Naive thymus-derived CD4-positive, alpha-beta T cell (primary cell): Measurements from ENCODE around the gene SECISBP2. TPM values are rescaled to one million over a fixed set of nuclear protein-coding genes. Genes with fewer than 3 reads are reported as not detected.

Source experiments
- ATAC-seq: fragments of 150-1000 bp; cut with Tn5 transposase; 2 replicates; pipeline ENCODE4 v1.10.0; 2021; ENCODE audit warnings: mild to moderate bottlenecking, moderate library complexity
- CTCF ChIA-PET: fragments of 350-600 bp; sonication (Branson Sonifier 250); formaldehyde crosslinking; loops from one replicate; lab custom pipeline; 2021; ENCODE audit warnings: antibody characterized with exemption; lab: Charles Lee
- POLR2A ChIA-PET: fragments of 350-600 bp; sonication (Branson Sonifier 250); formaldehyde crosslinking; loops from one replicate; lab custom pipeline; 2021; ENCODE audit warnings: antibody characterized with exemption, inconsistent platforms; lab: Charles Lee
- DNase-seq, 9 donors: peaks; one replicate each; pipeline versions ENCODE4 v3.0.0 to v3.0.0-alpha.2; 2020 to 2022; ENCODE audit warnings: mixed read lengths in 1 of 9
- H3K27ac ChIP-seq: one replicate; pipeline ENCODE4 v1.7.0; 2013; ENCODE audit warnings: mild to moderate bottlenecking, low read depth, low read length, moderate library complexity
- H3K27me3 ChIP-seq, 2 donors: one replicate each; pipeline ENCODE4 v1.7.0; 2013; ENCODE audit warnings: low read length in 2 of 2, mild to moderate bottlenecking in 2 of 2, moderate library complexity in 2 of 2; ENCODE audit not compliant: control insufficient read depth in 2 of 2, insufficient read depth in 2 of 2
- H3K36me3 ChIP-seq, 3 experiments: 1 replicate in 2 of 3; 2 replicates in 1 of 3; pipeline ENCODE4 v1.7.0; 2013; ENCODE audit warnings: low read length in 3 of 3, mild to moderate bottlenecking in 3 of 3, moderate library complexity in 1 of 3; ENCODE audit not compliant: insufficient read depth in 3 of 3, control insufficient read depth in 2 of 3
- H3K4me1 ChIP-seq, 2 donors: one replicate each; pipeline ENCODE4 v1.7.0; 2013; ENCODE audit warnings: low read length in 2 of 2, mild to moderate bottlenecking in 2 of 2, moderate library complexity in 1 of 2; ENCODE audit not compliant: control insufficient read depth in 2 of 2, insufficient read depth in 2 of 2
- H3K4me3 ChIP-seq: 2 replicates; pipeline ENCODE4 v1.7.0; 2013; ENCODE audit warnings: mild to moderate bottlenecking, low read length
- H3K9me3 ChIP-seq, 3 experiments: 1 replicate in 2 of 3; 2 replicates in 1 of 3; pipeline ENCODE4 v1.7.0; 2013; ENCODE audit warnings: low read length in 3 of 3; ENCODE audit not compliant: control insufficient read depth in 2 of 3
- H3K27ac Mint-ChIP-seq, 9 donors: one replicate each; pipeline ENCODE4 v1.8.0; 2020 to 2022; ENCODE audit warnings: mixed read lengths in 9 of 9, mild to moderate bottlenecking in 8 of 9, moderate library complexity in 5 of 9, inconsistent platforms in 2 of 9
- H3K27me3 Mint-ChIP-seq, 5 donors: one replicate each; pipeline ENCODE4 v1.8.0; 2021 to 2022; ENCODE audit warnings: mixed read lengths in 5 of 5, mild to moderate bottlenecking in 1 of 5
- H3K36me3 Mint-ChIP-seq, 5 donors: one replicate each; pipeline ENCODE4 v1.8.0; 2020 to 2022; ENCODE audit warnings: mixed read lengths in 5 of 5, mild to moderate bottlenecking in 3 of 5, inconsistent platforms in 1 of 5
- H3K4me1 Mint-ChIP-seq, 7 donors: one replicate each; pipeline ENCODE4 v1.8.0; 2020 to 2022; ENCODE audit warnings: mixed read lengths in 7 of 7, mild to moderate bottlenecking in 3 of 7, inconsistent platforms in 1 of 7
- H3K4me3 Mint-ChIP-seq, 10 donors: one replicate each; pipeline ENCODE4 v1.8.0; 2020 to 2022; ENCODE audit warnings: mild to moderate bottlenecking in 10 of 10, mixed read lengths in 10 of 10, moderate library complexity in 6 of 10, inconsistent platforms in 2 of 10
- H3K9me3 Mint-ChIP-seq, 11 donors: one replicate each; pipeline ENCODE4 v1.8.0; 2020 to 2022; ENCODE audit warnings: mixed read lengths in 11 of 11, mild to moderate bottlenecking in 4 of 11, inconsistent platforms in 1 of 11, moderate library complexity in 1 of 11
- intact Hi-C, 2 donors: fragments of 100-400 bp; cut with micrococcal nuclease; formaldehyde crosslinking; loops; one replicate each; pipeline ENCODE4 v1.15.1; 2023
- polyA plus RNA-seq, 2 donors: library from polyadenylated mRNA; unstranded; fragments of 300-500 nt; fragmentation: Illumina TruSeq; gene quantifications; one replicate each; pipeline ENCODE4 v1.2.3, GENCODE V29; 2021
- total RNA-seq, 6 experiments: library from RNA in 5 of 6; stranded (reverse) in 5 of 6; gene quantifications; 1 replicate in 5 of 6; 2 replicates in 1 of 6; pipeline ENCODE4 v1.2.3 and lab custom pipeline; 2021 to 2026

The SECISBP2 gene
- total and polyA plus RNA-seq, 7 experiments from 2014 or later = 20.1 to 130 (median 100) TPM

DNA sequence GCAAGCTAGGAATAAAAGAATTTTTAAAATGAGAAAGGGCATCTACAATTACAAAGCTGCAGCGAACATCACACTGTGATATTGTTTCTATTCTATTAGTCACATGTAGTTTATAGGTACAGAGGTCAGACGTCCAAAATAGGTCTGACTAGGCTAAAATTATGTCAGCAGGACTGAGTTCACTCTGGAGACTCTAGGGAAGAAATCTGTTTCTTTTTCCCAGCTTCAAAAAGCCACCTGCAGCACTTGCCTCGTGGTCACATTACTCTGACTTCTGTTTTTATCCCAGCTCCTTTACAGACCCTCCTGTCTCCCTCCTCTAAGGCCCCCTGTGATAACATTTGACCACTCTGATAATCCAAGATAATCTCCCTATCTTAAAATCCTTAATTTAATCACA, 12.4 kb upstream of the SECISBP2 start:
- ChIA-PET CTCF (interaction anchor here (0.8 kb wide), 1 partner anchor 150 kb away, joined by 6 read pairs; no protein-coding TSS in a partner anchor), POLR2A (interaction anchor here (0.8 to 1.0 kb wide), 2 partner anchors 13 to 23 kb away, joined by 4 to 5 read pairs; partner anchors contain the start of gene SECISBP2)
- no peak for ATAC-seq
- H3K27me3 Mint-ChIP-seq = peaks cover 0 to 7% (median 0%) of the 10 kb centered on the region in 5 donors
- H3K4me1 ChIP-seq = peaks cover 9% of the 10 kb centered on the region in 2 donors
- no peak overlapping the region for H3K4me3 ChIP-seq
- no peak overlapping the region for H3K4me3 Mint-ChIP-seq
- DNase-seq = no peak
- H3K4me1 Mint-ChIP-seq = peaks cover 4 to 19% (median 11%) of the 10 kb centered on the region in 7 donors
- intact Hi-C loops = no loop called here
- no peak overlapping the region for H3K27ac Mint-ChIP-seq
- H3K27ac ChIP-seq = no peak overlapping the region
- H3K36me3 Mint-ChIP-seq = peaks cover 0 to 9% (median 4%) of the 10 kb centered on the region in 5 donors
- H3K9me3 Mint-ChIP-seq = peaks cover 0 to 4% (median 0%) of the 10 kb centered on the region in 11 donors
- H3K27me3 ChIP-seq = no peaks in the 10 kb centered on the region
- H3K9me3 ChIP-seq = no peaks in the 10 kb centered on the region
- H3K36me3 ChIP-seq = no peaks in the 10 kb centered on the region

DNA sequence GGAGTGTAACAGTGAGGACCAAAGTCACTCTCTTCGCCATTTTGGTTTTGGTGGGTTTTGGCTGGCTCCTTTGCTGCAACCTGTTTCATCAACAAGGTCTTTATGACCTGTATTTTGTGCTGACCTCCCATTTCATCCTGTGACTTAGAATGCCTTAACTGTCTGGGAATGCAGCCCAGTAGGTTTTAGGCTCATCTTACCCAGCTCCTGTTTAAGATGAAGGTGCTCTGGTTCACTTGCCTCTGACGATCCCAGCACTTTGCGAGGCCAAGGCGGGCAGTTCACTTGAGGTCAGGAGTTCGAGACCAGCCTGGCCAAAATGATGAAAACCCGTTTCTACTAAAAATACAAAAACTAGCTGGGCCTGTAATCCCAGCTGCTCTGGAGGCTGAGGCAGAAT, 9.1 kb upstream of the SECISBP2 start:
- CTCF ChIA-PET = no interaction called here
- H3K27ac ChIP-seq = peak overlapping the region; percentile 96

DNA sequence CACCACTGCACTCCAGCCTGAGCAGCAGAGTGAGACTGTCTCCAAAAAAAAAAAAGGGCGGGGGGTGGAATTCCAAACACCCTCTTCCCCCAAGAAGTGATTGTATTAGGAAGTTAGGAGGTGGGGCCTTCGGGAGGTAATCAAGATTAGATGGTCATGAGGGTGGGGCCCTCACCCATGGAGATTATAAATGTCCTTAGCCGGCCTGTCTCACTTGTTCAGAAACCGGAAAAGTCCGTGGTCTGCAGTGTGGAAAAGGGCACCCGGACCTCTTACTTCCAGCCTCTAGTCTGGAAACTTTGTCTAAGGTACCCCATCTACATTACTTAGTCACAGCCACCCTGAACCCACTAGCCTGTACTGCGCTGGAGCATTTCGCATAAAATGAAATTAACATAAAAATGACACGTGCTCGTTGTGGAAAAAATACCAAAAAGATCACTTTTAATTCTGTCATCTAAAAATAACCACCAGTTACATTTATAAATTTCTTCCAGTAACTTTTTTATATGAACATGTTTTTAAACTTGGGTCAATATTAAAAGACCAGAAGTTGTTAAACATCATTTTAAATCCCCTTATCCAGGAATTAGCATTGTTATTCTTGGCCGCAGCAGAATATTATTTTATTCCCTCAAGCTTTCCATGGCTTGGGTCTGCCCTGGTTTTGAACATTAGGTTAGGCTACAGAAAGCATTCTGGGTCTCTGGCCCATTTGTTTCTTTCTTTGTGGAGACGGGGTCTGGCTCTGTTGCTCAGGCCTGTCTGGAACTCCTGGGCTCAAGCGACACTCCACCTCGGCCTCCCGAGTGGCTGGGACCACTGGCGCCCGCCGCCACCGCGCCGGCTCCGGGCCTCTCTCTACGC, 8.5 kb upstream of the SECISBP2 start:
- Histone ChIP-seq H3K27ac (peak overlapping the region; percentile 96), H3K4me3 (peak overlapping the region; percentile 82), H3K36me3 (no peaks in the 10 kb centered on the region), H3K4me1 (peaks cover 22 to 24% of the 10 kb centered on the region in 2 donors), H3K27me3 (peaks cover 0 to 4% of the 10 kb centered on the region in 2 donors), H3K9me3 (no peaks in the 10 kb centered on the region)
- Mint-ChIP-seq H3K27me3 (peaks cover 0 to 7% (median 0%) of the 10 kb centered on the region in 5 donors), H3K4me1 (peaks cover 7 to 34% (median 32%) of the 10 kb centered on the region in 7 donors), H3K9me3 (peaks cover 0 to 6% (median 0%) of the 10 kb centered on the region in 11 donors), H3K4me3 (peak overlapping the region; percentile 94 to 99 (median 96)), H3K36me3 (peaks cover 0 to 13% (median 4%) of the 10 kb centered on the region in 5 donors), H3K27ac (peak overlapping the region; percentile 97 to 100 (median 99))
- ATAC-seq (no peak), DNase-seq (peak in 2 of 9 donors; percentile 16 to 22)
- intact Hi-C loops = loop anchor here (1.0 to 10.0 kb wide), 5 partner anchors 8 to 475 kb away; partner anchors contain the start of genes GADD45G (in 2 of the 2) and SECISBP2 (in 2 of the 2)
- POLR2A ChIA-PET = interaction anchor here (0.7 to 1.5 kb wide), 5 partner anchors 8 to 221 kb away, joined by 3 to 7 read pairs (median 4); partner anchors contain the start of gene SECISBP2
- CTCF ChIA-PET = no interaction called here

More for the DNA sequence above, 9.1 kb upstream of the SECISBP2 start:
- intact Hi-C loops = no loop called here
- peaks cover 0 to 4% of the 10 kb centered on the region in 2 donors for H3K27me3 ChIP-seq
- Mint-ChIP-seq H3K27me3 (peaks cover 0 to 7% (median 0%) of the 10 kb centered on the region in 5 donors), H3K27ac (peak overlapping the region in 8 of 9 donors; percentile 97 to 100 (median 99)), H3K36me3 (peaks cover 0 to 9% (median 4%) of the 10 kb centered on the region in 5 donors), H3K4me3 (peak overlapping the region in 9 of 10 donors; percentile 16 to 99 (median 95)), H3K4me1 (peaks cover 7 to 34% (median 25%) of the 10 kb centered on the region in 7 donors), H3K9me3 (peaks cover 0 to 6% (median 0%) of the 10 kb centered on the region in 11 donors)
- peaks cover 22 to 24% of the 10 kb centered on the region in 2 donors for H3K4me1 ChIP-seq
- no peak for DNase-seq
- ATAC-seq = no peak
- no peak overlapping the region for H3K4me3 ChIP-seq
- H3K36me3 ChIP-seq = no peaks in the 10 kb centered on the region
- POLR2A ChIA-PET = no interaction called here
- H3K9me3 ChIP-seq = no peaks in the 10 kb centered on the region

DNA sequence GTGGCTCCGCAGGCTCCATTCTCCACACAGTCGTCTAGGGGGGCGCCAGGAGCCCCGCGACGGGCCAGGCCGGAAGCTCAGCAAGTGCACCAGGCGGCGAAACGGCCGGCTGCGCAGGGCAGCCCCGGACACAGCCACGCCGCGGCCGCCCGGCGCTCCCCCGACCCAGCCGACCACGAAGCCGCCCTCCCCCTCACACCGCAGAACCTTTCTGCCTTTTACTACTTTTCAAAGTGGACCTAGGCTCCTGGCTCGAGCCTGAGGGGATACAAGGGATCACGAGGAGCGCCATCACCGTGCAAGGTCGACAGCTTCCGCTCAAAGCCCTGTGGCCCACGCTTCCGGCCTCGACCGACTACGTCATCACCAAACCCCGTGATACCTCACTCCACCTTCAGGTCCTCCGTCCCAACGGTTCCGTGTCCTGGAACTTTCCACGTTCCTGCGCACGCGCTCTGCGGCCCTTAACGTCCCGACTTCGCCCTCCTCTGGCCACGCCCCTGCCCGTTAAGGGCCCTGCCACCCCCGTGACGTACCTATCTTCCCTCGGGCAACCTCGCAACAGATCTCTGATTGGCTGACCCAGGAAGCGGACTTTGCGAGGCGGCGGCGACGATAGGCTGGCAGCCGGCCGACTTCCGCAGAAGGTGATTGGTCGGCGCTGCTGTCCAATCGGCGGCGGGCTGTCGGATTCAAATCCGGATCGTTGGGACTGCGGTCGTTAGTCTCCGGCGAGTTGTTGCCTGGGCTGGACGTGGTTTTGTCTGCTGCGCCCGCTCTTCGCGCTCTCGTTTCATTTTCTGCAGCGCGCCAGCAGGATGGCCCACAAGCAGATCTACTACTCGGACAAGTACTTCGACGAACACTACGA, 7.6 kb upstream of the SECISBP2 start, which contains the start of gene CKS2:
TSS of gene CKS2 (plus strand) at position 721 of the 871 bp plus-strand sequence. CDS start at position 819, 98 bp downstream.
- POLR2A ChIA-PET = interaction anchor here (0.7 to 1.5 kb wide), 6 partner anchors 8 to 307 kb away, joined by 3 to 7 read pairs (median 4); partner anchors contain the start of gene SECISBP2

DNA sequence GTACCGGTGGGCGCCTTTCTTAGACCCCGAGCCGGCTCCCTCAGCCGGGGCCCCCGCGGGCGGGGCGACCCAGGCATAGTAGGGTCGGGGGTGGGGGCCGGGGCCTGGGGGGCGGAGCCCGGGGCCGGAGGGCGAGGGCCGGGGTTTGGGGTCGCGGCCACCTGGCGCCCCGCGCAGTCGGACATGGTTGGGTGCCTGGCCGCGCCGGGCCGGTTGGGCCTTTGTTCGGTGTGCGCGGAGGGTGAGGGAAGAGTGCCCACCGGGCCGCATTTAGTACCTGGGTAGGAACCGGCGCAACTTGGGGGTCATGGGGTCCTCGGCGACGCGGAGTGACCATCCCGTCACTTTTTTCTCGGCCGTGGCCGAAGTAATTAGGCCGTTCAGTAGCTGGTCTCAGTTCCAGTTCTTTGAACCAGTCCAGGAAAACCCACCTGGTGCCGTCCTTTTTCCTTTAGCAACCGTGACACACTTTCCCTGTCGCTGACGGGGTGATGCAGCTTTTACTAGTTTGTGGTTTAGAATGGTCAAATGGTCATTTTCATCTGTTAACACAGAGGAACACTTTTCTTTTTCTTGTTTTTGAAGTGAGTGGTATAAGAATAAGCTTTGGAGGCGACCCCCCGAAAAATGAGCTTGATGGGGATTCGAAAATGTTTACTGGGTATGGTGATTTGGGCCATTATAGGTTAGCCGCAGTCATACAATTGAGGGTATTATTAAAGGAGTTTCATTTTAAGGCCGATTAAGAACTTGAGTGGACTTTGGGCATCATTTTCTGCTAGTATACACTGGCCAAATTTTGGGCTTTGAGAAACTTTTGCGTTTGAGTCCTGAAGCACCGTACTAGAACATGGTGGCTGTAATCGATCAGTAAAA, 6.7 kb upstream of the SECISBP2 start:
- Histone ChIP-seq H3K4me3 (peak overlapping the region; percentile 67), H3K27me3 (peaks cover 0 to 4% of the 10 kb centered on the region in 2 donors), H3K36me3 (no peaks in the 10 kb centered on the region), H3K4me1 (peaks cover 22 to 24% of the 10 kb centered on the region in 2 donors), H3K27ac (peak overlapping the region; percentile 96), H3K9me3 (no peaks in the 10 kb centered on the region)
- Mint-ChIP-seq H3K4me1 (peaks cover 0 to 38% (median 32%) of the 10 kb centered on the region in 7 donors), H3K27ac (peak overlapping the region; percentile 97 to 100 (median 99)), H3K9me3 (peaks cover 0 to 6% (median 0%) of the 10 kb centered on the region in 11 donors), H3K36me3 (peaks cover 0 to 21% (median 2%) of the 10 kb centered on the region in 5 donors), H3K27me3 (peaks cover 0 to 7% (median 0%) of the 10 kb centered on the region in 5 donors), H3K4me3 (peak overlapping the region; percentile 94 to 99 (median 96))
- no peak for ATAC-seq
- POLR2A ChIA-PET = no interaction called here
- DNase-seq = no peak
- CTCF ChIA-PET = no interaction called here
- intact Hi-C loops = loop anchor here (2.0 to 10.0 kb wide), 4 partner anchors 151 to 477 kb away; partner anchors contain the start of gene GADD45G (in 2 of the 2)

More for the DNA sequence above, 7.6 kb upstream of the SECISBP2 start, which contains the start of gene CKS2:
- Mint-ChIP-seq H3K36me3 (peaks cover 0 to 16% (median 4%) of the 10 kb centered on the region in 5 donors), H3K27ac (peak within 1 kb of the TSS; percentile 97 to 100 (median 99)), H3K4me1 (peaks cover 0 to 36% (median 32%) of the 10 kb centered on the region in 7 donors), H3K4me3 (peak within 1 kb of the TSS; percentile 94 to 99 (median 96)), H3K9me3 (peaks cover 0 to 6% (median 0%) of the 10 kb centered on the region in 11 donors), H3K27me3 (peaks cover 0 to 7% (median 0%) of the 10 kb centered on the region in 5 donors)
- CTCF ChIA-PET = no interaction called here
- Histone ChIP-seq H3K4me3 (peak within 1 kb of the TSS; percentile 82), H3K9me3 (no peaks in the 10 kb centered on the region), H3K4me1 (peaks cover 22 to 24% of the 10 kb centered on the region in 2 donors), H3K36me3 (no peaks in the 10 kb centered on the region), H3K27me3 (peaks cover 0 to 4% of the 10 kb centered on the region in 2 donors), H3K27ac (peak within 1 kb of the TSS; percentile 96)
- intact Hi-C loops = loop anchor here (1.0 to 10.0 kb wide), 5 partner anchors 8 to 476 kb away; partner anchors contain the start of genes GADD45G (in 2 of the 2) and SECISBP2 (in 2 of the 2)
- ATAC-seq (peak; percentile 94), DNase-seq (peak; percentile 97 to 100 (median 99))
